Measurements from ENCODE around the gene FAM107B.

FAM107B gene

DNA sequence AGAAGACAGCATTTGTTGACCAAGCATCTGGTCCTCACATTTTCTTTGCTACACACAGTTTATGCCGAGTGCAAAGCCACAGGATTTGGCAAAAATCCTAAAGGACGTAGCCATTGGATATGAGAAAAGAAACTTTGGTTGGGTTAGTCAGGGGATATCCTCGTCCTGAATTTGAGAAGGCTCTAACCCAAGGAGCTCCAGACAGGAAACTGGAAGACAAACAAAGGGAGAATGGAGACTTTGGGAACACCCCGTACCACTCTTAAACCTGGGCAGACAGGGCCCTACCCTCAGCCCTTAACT, 297.3 kb downstream of the FAM107B start:
- no peak for DNase-seq

DNA sequence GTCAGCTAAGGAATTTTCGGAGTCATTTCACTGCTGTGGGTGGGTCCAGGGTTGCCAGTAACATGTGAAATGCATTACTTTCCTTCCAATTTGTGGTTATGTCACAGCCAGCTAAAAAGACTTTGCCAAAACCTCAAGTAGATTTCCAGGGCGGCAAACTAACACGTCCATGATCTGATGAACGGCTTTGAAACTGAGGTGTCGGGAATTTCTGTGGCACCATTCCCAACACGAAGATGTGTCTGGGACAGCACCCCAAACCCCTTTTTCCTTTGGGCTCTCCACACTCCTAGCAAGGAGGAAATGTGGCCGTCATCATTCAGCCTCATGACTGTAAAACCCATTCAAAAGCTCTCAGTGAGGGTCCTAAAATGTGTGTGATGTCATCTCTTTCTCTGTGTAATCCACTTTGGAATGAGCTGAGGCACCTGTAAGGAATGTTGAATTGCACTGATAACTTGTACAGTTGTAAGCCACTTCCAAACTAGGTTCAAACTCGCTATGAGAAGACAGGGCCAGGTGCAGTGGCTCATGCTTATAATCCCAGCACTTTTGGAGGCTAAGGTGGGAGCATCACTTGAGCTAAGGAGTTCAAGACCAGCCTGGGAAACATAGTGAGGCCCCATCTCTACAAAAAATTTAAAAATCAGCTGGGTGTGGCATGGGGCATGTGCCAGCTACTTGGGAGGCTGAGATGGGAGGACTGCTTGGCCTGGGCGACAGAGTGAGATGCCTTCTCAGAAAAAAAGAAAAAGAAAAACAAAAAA, 297.9 kb downstream of the FAM107B start:
- no peak for DNase-seq

DNA sequence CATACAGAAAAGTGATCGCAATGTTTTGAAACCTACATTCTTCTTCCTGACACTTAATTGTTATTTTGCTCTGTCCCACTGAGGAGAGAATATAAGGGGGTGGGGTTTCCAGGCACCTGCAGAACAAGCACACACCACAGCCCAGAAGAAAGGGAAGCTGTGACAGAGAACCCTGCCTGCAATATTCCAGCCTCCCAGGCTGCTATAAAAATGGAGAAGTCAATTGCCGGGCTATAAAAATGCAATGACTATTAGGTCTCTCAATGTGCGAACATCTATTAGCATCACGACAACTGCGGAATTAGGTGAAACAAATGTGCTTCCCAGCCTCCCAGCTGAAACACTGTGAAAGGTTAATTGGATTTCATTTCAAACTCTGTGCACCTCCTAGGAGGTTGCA, 298.7 kb downstream of the FAM107B start:
- no peak for DNase-seq

DNA sequence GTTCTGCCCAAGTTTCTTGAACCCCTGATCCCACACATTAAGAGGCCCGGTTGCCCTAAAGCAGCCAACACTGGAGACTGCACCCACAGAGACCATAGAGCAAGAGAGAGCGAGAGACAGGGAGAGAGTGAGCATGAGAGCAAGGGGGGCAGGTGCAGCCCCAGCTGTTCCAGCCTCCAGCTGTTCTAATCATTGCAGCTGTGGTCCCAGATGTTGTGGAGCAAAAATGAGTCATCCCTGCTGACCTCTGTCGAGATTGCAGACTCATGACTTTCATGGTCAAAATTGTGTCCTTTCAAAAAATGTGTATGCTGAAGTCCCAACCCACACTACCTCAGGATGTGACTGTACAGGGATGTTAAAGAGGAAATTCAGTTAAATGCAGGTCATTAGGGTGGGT, 300.0 kb downstream of the FAM107B start:
- no peak for DNase-seq

DNA sequence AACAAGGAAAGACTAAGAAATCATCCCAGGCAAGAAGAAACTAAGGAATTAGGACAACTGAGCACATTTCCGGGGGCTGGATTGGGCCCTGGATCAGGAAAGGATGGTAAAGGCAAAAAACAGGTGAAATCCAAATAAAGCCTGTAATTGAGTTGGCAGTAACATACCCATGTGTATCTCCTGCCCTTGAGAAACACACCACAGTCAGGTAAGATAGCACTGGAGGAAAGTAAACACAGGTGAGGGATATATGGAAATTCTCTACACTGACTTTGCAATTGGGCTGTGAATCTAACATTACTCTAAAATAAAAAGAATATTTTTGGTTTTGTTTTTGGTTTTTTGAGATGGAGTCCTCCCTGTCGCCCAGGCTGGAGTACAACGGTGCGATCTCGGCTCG, 303.8 kb downstream of the FAM107B start:
- DNase-seq: no peak

DNA sequence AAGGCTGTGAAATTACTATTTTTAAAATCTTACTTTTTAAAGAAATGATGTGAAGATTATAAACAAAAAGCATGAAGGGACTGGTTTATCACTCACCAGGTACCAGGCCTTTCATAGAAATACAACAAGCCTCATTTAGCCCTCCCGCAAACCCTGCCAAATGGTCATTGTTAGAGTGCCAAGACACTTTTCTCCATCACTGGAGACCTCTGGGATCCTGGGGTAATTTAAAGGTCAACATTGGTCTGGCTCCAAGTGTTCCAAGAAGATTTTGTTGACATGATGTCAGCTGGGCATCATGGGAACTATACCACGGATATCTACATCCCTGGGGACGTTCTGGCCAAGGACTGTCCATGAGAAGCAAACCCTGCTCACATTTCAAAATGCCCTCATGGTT, 306.0 kb downstream of the FAM107B start:
- DNase-seq: no peak
